ENCODE results near the gene PRR16. TPM values are rescaled to one million over a fixed set of nuclear protein-coding genes. Genes with fewer than 3 reads are reported as not detected.

Gene PRR16
- total and polyA plus RNA-seq, 7 donors: 1.6 to 5.9 (median 5.7) TPM

DNA sequence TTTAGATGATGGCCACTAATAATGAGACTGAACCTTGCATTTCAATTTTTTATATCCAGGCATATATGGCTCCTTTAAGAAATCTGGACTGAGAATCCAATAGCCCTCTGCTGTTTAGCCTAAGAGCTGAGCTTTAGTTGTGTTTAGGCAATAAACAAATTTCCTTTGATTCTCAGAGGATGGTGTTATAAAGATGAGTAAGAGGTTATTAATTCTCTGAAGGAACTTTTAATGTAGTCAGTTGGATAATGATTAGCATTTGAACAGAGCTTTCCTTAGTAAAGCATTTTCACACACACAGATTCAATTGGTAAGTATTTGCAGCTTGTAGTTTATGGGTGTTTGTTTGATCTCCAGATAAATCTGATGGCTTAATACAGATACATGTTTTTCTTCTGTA, 149.6 kb downstream of the PRR16 start:
- intact Hi-C loops (cut with DNase I): no loop called here
- Histone ChIP-seq H3K27me3 (no peaks in the 10 kb centered on the region), H3K4me1 (peaks cover 0 to 11% (median 3%) of the 10 kb centered on the region in 4 donors), H3K9me3 (no peaks in the 10 kb centered on the region), H3K4me3 (no peak overlapping the region), H3K27ac (no peak overlapping the region), H3K36me3 (no peaks in the 10 kb centered on the region)
- DNase-seq: no peak
- TF ChIP-seq, protein P1, sequence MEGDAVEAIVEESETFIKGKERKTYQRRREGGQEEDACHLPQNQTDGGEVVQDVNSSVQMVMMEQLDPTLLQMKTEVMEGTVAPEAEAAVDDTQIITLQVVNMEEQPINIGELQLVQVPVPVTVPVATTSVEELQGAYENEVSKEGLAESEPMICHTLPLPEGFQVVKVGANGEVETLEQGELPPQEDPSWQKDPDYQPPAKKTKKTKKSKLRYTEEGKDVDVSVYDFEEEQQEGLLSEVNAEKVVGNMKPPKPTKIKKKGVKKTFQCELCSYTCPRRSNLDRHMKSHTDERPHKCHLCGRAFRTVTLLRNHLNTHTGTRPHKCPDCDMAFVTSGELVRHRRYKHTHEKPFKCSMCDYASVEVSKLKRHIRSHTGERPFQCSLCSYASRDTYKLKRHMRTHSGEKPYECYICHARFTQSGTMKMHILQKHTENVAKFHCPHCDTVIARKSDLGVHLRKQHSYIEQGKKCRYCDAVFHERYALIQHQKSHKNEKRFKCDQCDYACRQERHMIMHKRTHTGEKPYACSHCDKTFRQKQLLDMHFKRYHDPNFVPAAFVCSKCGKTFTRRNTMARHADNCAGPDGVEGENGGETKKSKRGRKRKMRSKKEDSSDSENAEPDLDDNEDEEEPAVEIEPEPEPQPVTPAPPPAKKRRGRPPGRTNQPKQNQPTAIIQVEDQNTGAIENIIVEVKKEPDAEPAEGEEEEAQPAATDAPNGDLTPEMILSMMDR (IDR thresholded peaks at IDR 0.05): no peak
- TF ChIP-seq EP300 (IDR thresholded peaks at IDR 0.05) (no peak), POLR2AphosphoS5 (IDR thresholded peaks at IDR 0.05) (no peak), POLR2A (IDR thresholded peaks at IDR 0.05) (no peak)

DNA sequence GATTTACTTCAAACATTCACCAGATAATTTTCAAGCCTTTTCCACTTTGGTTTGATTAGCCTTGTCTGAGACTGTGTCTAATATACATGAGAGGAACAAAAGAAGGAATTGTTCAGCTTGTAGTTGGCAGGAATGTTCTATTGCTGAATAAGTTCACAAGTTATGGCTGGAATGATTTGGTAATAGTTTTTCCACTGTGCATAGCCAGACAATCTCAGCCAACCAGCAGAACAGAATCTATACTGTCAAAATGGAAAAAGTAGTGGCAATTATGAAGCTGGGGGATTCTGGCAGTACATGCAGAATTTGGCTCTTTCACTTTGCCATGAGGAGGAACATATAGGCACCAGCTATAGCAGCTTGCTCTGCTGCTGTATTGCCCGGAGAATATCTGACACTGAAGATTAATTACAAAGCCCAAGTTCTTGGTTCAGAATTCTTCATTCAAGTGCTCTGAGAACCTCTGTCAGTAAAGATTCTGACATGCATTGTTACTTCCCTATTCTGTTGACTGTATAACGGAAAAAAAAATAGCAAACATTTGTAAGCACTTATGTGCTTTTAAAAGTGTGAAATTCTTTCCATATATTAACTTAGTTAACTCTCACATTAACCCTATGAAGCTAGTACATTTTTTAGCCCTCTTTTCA, 150.6 kb downstream of the PRR16 start:
- Histone ChIP-seq H3K4me3 (no peak overlapping the region), H3K4me1 (peaks cover 0 to 11% (median 3%) of the 10 kb centered on the region in 4 donors), H3K36me3 (no peaks in the 10 kb centered on the region), H3K9me3 (no peaks in the 10 kb centered on the region), H3K27me3 (no peaks in the 10 kb centered on the region), H3K27ac (peak overlapping the region in 1 of 4 donors; percentile 5)
- TF ChIP-seq, protein P1 (IDR thresholded peaks at IDR 0.05): no peak
- TF ChIP-seq EP300 (IDR thresholded peaks at IDR 0.05): no peak
- no peak for TF ChIP-seq POLR2AphosphoS5 (IDR thresholded peaks at IDR 0.05)
- no peak for TF ChIP-seq POLR2A (IDR thresholded peaks at IDR 0.05)
- intact Hi-C loops (cut with DNase I): no loop called here
- no peak for DNase-seq
- 20 to 43% methylated on average over 2 of the region's 2 CpGs for WGBS, 2 donors

DNA sequence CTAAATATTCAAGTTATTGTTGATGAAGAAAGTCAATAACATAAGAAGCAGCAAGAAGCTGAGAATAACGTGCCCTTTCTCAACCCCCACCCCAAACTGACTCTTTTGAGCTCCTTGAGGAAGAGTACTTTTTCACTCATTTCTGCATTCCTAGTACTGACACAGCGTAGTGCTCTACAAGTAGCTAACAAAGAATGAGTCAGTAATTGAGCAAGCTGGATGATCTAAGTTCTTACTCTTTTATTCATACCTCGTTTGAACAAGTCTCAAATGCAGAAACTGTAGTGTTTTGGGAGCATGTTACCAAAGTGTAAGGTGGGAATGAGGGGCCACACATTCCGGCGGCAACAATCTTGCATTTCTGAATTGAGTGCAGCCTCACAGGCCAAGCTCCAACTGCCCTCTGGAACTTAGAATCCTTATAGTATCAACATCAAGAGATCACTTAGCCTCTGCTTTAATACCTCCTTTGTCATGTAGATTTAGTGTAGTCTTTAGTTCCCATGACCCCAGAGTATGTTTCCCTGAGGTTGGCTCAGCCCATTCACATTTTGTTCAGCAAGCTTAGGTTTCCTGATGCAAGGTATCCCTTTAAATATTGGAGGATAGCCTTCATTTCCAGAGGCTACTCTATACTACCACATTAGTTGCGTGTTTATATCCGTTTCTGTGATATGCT, 152.0 kb downstream of the PRR16 start:
- no peak overlapping the region for H3K4me3 ChIP-seq
- WGBS, 2 donors: 69 to 76% methylated on average over 7 of the region's 7 CpGs
- intact Hi-C loops (cut with DNase I): no loop called here
- TF ChIP-seq POLR2A (IDR thresholded peaks at IDR 0.05): no peak
- DNase-seq: no peak
- H3K36me3 ChIP-seq: no peaks in the 10 kb centered on the region
- no peaks in the 10 kb centered on the region for H3K9me3 ChIP-seq
- no peaks in the 10 kb centered on the region for H3K27me3 ChIP-seq
- no peak overlapping the region for H3K27ac ChIP-seq
- H3K4me1 ChIP-seq: peaks cover 0 to 11% (median 3%) of the 10 kb centered on the region in 4 donors

GRCh38 chr5:120621339-120621738, 157.2 kb downstream of the PRR16 start:
- no peaks in the 10 kb centered on the region for H3K4me1 ChIP-seq
- no peaks in the 10 kb centered on the region for H3K36me3 ChIP-seq
- no peaks in the 10 kb centered on the region for H3K9me3 ChIP-seq
- no peaks in the 10 kb centered on the region for H3K27me3 ChIP-seq
- H3K4me3 ChIP-seq: no peak overlapping the region
- intact Hi-C loops (cut with DNase I): no loop called here
- H3K27ac ChIP-seq: no peak overlapping the region
- DNase-seq: no peak
- 32 to 73% methylated on average over 2 of the region's 2 CpGs for WGBS, 2 donors
- TF ChIP-seq POLR2AphosphoS5 (IDR thresholded peaks at IDR 0.05) (no peak), POLR2A (IDR thresholded peaks at IDR 0.05) (no peak), EP300 (IDR thresholded peaks at IDR 0.05) (no peak)
- TF ChIP-seq, protein P1 (IDR thresholded peaks at IDR 0.05): no peak

GRCh38 chr5:120624021-120624563, 160.0 kb downstream of the PRR16 start:
- WGBS, 2 donors: 57 to 68% methylated on average over 1 of the region's 1 CpG
- no peak overlapping the region for H3K4me3 ChIP-seq
- no peaks in the 10 kb centered on the region for H3K27me3 ChIP-seq
- no peak overlapping the region for H3K27ac ChIP-seq
- intact Hi-C loops (cut with DNase I): no loop called here
- H3K4me1 ChIP-seq: no peaks in the 10 kb centered on the region
- no peaks in the 10 kb centered on the region for H3K9me3 ChIP-seq
- H3K36me3 ChIP-seq: no peaks in the 10 kb centered on the region
- TF ChIP-seq POLR2A (IDR thresholded peaks at IDR 0.05): no peak
- TF ChIP-seq EP300 (IDR thresholded peaks at IDR 0.05): no peak
- no peak for TF ChIP-seq POLR2AphosphoS5 (IDR thresholded peaks at IDR 0.05)
- TF ChIP-seq, protein P1 (IDR thresholded peaks at IDR 0.05): no peak
- DNase-seq: no peak

All from sigmoid colon (tissue), 7 donors.